Glomerular visceral epithelial cell (primary cell): ENCODE results near the gene PRR19.
"Not testable (repeated sequence)": the region's sequence is repeated elsewhere in the genome, so short reads cannot be mapped to it uniquely, and the experiment has no call there.

Source experiments
- DNase-seq: peaks from one replicate; pipeline ENCODE4 v3.0.0-alpha.2; 2016; ENCODE audit errors: extremely low spot score

PRR19 gene

GRCh38 chr19:42325308-42325895, 23.5 kb downstream of the PRR19 start, which contains the start of gene MEGF8:
TSS of gene MEGF8 (plus strand) at chr19:42325635. CDS start at chr19:42326244, 609 bp downstream.
- peak; percentile 100 for DNase-seq

- DNase-seq = peak; percentile 15
Observed at GRCh38 chr19:42325896-42326771, 24.2 kb downstream of the PRR19 start.

- no peak for DNase-seq
Observed at GRCh38 chr19:42326969-42327368, 25.0 kb downstream of the PRR19 start.

GRCh38 chr19:42327381-42327780, 25.4 kb downstream of the PRR19 start:
- DNase-seq = no peak

GRCh38 chr19:42328106-42328505, 26.2 kb downstream of the PRR19 start:
- no peak for DNase-seq

- no peak for DNase-seq
Observed at GRCh38 chr19:42328854-42329253, 26.9 kb downstream of the PRR19 start.

GRCh38 chr19:42330241-42330711, 28.3 kb downstream of the PRR19 start:
- no peak for DNase-seq

GRCh38 chr19:42331333-42331732, 29.4 kb downstream of the PRR19 start:
- DNase-seq = not testable (repeated sequence)

GRCh38 chr19:42332059-42332458, 30.1 kb downstream of the PRR19 start:
- no peak for DNase-seq

- no peak for DNase-seq
Observed at GRCh38 chr19:42333018-42333417, 31.1 kb downstream of the PRR19 start.

- no peak for DNase-seq
Observed at GRCh38 chr19:42333975-42334696, 32.2 kb downstream of the PRR19 start.

- DNase-seq = no peak
Observed at GRCh38 chr19:42334697-42335373, 32.9 kb downstream of the PRR19 start.

- no peak for DNase-seq
Observed at GRCh38 chr19:42335374-42335936, 33.5 kb downstream of the PRR19 start.

- no peak for DNase-seq
Observed at GRCh38 chr19:42335971-42336370, 34.0 kb downstream of the PRR19 start.

- not testable (repeated sequence) for DNase-seq
Observed at GRCh38 chr19:42339126-42339860, 37.4 kb downstream of the PRR19 start.

GRCh38 chr19:42339922-42340321, 38.0 kb downstream of the PRR19 start:
- DNase-seq = not testable (repeated sequence)

- DNase-seq = no peak
Observed at GRCh38 chr19:42343344-42344110, 41.6 kb downstream of the PRR19 start.

GRCh38 chr19:42344336-42344893, 42.5 kb downstream of the PRR19 start:
- no peak for DNase-seq

- no peak for DNase-seq
Observed at GRCh38 chr19:42345191-42345812, 43.4 kb downstream of the PRR19 start.
